Activated CD8-positive, alpha-beta memory T cell treated with anti-CD3 and anti-CD28 coated beads for 36 hours (primary cell): Measurements from ENCODE around the gene EP400. TPM values are rescaled to one million over a fixed set of nuclear protein-coding genes. Genes with fewer than 3 reads are reported as not detected.

ENCODE experiments used
- CTCF ChIA-PET: fragments of 350-600 bp; sonication (Branson Sonifier 250); formaldehyde crosslinking; loops from one replicate; lab custom pipeline; 2021; ENCODE audit warnings: antibody characterized with exemption; lab: Charles Lee
- POLR2A ChIA-PET: fragments of 350-600 bp; sonication (Branson Sonifier 250); formaldehyde crosslinking; loops from one replicate; lab custom pipeline; 2021; ENCODE audit warnings: antibody characterized with exemption; lab: Charles Lee
- total RNA-seq, 2 experiments: library from RNA; stranded (reverse); gene quantifications; one replicate each; pipeline ENCODE4 v1.2.3, GENCODE V29; 2021

The EP400 gene, protein sequence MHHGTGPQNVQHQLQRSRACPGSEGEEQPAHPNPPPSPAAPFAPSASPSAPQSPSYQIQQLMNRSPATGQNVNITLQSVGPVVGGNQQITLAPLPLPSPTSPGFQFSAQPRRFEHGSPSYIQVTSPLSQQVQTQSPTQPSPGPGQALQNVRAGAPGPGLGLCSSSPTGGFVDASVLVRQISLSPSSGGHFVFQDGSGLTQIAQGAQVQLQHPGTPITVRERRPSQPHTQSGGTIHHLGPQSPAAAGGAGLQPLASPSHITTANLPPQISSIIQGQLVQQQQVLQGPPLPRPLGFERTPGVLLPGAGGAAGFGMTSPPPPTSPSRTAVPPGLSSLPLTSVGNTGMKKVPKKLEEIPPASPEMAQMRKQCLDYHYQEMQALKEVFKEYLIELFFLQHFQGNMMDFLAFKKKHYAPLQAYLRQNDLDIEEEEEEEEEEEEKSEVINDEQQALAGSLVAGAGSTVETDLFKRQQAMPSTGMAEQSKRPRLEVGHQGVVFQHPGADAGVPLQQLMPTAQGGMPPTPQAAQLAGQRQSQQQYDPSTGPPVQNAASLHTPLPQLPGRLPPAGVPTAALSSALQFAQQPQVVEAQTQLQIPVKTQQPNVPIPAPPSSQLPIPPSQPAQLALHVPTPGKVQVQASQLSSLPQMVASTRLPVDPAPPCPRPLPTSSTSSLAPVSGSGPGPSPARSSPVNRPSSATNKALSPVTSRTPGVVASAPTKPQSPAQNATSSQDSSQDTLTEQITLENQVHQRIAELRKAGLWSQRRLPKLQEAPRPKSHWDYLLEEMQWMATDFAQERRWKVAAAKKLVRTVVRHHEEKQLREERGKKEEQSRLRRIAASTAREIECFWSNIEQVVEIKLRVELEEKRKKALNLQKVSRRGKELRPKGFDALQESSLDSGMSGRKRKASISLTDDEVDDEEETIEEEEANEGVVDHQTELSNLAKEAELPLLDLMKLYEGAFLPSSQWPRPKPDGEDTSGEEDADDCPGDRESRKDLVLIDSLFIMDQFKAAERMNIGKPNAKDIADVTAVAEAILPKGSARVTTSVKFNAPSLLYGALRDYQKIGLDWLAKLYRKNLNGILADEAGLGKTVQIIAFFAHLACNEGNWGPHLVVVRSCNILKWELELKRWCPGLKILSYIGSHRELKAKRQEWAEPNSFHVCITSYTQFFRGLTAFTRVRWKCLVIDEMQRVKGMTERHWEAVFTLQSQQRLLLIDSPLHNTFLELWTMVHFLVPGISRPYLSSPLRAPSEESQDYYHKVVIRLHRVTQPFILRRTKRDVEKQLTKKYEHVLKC (N-terminal part only)
- 10 to 100 TPM; 48.8 to 49.0 TPM for total RNA-seq

DNA sequence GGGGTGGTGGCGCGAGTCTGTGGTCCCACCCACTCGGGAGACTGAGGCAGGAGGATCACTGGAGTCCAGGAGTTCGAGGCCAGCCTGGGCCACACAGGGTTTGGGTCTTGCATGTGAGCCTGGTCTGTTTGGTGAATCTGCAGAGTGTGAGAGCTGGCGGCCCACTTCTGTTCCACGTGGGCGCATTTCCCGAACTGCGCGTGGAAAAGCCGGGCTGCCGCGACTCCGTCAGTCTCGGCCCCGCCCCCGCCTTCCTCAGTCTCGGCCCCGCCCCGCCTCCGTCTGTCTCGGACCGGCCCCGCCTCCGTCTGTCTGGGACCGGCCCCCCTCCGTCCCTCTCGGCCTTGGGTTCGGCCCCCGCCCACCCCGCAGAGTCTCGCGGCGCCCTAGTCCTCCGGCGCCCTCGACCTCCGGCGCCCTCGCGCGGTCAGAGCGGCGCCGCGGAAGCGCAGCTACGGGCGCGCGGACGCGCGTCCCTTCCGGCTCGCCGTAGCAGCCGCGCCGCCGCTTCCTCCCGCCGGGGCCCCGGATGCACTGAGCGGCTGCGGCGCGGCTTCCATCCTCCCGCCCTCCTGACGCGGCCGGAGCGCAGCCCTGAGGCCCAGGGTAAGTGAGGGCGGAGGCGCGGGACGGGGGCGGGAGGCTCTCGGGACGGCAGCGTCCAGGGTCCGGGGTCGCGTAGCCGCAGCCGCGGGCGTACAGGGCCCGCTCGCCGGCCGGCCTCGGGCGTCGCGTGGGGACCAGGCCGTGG is at the start of gene EP400:
TSS of gene EP400 (plus strand) at position 512 of the 751 bp plus-strand sequence. CDS start 10,678 bp downstream, outside the sequence.
- ChIA-PET CTCF (interaction anchor here (1.3 kb wide), 1 partner anchor 215 kb away, joined by 3 read pairs; no protein-coding TSS in a partner anchor), POLR2A (interaction anchor here (0.6 to 1.3 kb wide), 3 partner anchors 20 to 56 kb away, joined by 3 to 10 read pairs (median 9); partner anchors contain the start of gene PUS1)

DNA sequence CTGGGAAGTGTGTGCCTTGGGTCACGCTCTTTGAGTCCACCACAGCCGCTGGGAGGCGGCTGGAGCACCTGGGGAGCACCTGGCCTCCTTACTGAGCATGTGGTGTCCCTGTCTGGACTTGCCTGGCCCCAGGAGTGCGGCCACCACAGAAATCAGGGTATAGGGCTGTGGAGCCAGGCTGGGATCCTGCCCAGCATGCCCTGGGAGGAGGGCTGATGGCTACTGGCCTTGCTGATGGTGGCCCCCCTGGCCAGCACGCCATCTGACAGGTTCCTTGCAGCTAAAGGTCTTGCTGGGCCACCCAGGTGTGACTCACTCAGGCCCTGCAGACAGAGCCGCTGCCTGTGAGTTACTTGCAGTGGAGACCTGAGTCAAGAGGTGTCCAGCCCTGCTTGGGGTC is 49.3 kb upstream of the EP400 start:
- POLR2A ChIA-PET: no interaction called here
- CTCF ChIA-PET: no interaction called here

DNA sequence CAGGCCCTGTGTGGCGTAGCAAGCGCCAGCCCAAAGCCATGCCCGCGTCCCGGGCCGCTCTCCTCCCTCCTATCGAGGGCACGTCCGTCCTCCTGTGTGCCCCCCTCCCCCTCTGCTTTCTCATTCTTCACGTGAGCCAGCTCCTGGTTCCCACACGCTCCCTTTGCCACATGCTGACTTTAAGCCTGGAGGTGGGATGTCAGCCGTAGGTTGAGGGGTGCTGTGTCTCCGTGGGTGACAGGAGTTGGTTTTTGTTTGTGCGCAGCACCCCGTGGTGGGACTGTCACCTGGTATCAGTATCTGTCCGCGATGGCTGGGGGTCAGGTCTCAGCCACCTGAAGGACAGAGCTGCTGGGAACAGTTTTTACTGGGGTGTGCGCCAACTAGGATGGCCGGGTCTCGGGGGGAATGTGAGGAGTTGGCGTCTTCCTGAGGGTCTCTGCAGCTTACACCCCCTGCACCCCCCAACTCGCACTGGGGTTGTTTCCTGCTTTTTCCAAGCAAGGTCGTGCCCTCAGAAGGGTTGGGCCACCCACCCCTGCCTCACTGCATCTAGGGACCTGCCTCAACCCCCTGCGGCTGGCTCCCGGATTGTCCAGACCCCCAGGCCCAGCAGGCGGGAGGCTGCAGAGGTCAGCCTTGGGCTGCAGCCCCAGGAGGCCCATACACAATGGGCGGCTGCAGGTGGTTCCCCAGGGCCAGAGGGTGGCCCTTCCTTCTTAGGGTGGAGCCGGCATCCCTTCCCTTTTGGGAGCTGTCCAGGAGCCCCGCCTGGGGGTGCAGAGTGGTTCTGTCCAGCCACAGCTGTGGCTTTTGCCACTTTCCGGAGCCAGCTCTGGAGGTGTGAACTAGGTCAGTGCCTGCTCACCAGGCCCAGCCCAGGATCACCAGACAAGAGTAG is 48.1 kb upstream of the EP400 start:
- POLR2A ChIA-PET: no interaction called here

DNA sequence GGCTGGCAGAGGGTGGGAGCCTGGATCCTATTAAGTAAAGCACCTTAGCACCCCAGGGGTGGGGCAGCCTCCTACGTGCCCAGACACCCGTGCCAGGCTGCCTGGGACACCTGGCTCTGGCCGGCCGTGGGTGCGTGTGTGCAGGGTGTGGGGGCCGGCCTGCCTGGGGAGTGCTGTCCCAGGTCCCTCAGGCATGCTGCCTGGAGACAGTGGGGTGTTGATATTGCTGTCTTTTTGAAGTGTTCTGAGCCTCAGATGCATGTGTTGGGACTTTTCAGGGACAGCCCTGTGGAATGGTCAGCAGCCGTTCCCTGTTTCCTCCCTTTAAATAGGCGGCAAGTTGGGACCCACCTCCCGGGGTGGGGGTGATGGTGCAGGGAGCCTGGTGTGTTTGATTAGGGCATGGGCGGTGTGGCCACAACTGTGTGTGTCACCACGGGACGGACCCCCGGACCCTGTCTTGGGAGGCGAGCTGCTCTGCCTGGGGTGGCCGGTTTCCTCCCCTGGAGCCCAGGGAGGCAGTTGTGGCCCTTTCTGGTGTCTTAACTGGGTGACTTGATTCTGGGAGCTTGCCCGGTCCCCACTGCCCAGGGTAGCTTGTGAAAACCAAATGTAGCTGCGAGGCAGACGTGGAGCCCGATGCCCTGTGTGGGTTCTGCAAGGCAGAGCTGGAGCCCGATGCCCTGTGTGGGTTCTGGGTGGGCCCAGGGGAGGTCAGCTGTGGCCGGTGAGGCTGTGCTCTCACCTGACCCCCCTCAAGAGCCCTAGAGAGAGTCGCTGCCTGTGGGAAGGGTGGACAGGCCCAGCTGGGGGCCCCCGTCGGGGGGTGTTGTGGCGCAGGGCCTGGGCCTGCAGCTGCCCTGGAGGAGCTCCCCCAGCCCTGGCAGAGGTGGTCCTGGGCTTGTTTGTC is 47.2 kb upstream of the EP400 start:
- POLR2A ChIA-PET: interaction anchor here (0.5 kb wide), 1 partner anchor 1025 kb away, joined by 4 read pairs; no protein-coding TSS in a partner anchor
- CTCF ChIA-PET: no interaction called here

More for the DNA sequence above, 48.1 kb upstream of the EP400 start:
- CTCF ChIA-PET: no interaction called here

DNA sequence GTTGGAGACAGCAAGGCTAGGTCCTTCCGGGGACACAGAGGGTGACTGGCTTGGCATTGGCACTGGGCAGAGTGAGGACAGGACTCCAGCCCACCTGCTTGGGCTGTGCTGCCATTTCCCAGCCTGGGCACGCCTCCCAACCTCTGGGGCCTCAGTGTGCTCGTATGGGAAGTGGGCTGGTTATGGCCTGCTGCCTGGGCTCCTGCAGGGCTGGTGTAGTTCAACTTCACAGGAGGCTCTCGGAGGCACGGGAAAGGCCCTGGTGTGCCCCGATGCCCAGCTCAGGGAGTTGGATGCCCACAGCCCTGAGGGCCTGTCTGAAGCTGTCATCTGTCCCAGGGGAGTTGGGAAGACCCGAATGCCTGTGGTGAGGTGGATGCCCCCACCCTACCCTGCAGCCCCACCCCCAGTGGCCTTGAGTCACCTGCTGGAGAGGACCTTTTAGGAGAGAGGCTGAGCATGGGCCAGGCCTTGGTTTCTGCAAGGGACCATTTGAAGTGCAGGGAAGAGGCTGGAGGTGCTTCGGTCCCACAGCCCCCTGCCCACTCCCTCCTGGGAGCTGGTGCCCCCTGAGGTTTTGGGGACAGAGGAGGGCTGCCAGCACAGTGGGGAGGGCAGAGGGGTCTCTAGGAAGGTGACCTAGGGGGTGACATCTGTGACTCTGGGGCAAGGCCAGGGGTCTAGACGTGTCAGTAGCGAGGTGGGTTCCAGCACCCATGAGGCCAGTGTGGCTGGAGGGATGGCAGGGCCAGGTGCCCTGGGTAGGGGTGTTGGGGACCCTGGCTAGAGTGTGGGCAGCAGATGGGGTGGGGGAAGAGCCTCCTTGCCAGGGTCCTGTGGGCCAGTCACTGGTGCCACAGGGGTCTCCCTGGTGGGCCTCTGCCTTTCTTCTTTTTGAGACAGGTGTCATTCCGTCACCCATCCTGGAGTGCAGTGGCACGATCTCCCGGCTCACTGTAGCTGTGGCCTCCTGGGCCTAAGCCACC is 46.2 kb upstream of the EP400 start:
- CTCF ChIA-PET: no interaction called here
- POLR2A ChIA-PET: interaction anchor here (0.5 kb wide), 1 partner anchor 1026 kb away, joined by 4 read pairs; no protein-coding TSS in a partner anchor

DNA sequence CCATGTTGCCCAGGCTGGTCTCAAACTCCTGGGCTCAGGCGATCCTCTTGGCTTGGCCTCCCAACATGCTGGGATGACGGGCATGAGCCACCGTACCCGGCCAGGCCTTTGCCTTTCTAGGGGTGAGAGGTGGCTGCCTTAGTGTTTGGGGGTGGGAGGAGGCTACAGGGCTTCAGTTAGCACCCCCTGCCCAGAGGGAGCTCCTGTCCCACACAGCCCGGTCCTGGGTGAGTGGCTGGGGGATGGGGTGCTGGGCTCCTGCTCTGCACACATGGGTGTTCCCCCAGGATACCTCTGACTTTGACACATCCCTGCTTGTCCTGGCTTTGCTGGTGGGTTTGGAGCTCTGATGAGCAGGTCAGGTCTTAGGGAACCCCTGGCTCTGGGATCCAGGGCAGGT is 45.4 kb upstream of the EP400 start:
- ChIA-PET POLR2A (no interaction called here), CTCF (no interaction called here)

DNA sequence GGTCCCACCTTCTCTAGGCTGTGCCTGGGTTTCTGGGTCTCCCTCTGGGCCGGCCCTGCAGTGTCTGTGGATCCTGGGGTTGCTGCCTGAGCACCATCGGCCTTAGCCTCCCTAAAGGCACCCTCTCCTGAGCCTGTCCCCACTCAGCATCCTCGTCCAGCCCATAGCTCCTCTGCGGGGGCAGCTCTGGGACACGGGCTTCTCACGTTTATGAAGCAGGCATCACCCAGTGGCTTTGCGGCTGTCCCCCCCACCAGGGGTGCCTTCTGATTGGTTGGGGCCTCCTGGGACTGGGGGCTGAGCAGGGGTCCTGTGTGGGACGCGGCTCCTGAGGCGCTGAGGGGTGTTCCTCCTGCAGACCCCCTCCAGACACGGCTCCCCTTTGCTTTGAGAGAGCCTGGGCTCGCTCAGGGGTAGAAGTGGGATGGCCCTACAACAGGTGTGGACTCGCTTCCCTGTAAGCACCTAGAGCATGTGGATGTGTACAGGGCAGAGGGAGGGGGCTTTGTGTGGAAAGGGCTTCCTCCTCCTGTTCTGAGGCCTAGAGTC is 44.6 kb upstream of the EP400 start:
- CTCF ChIA-PET: no interaction called here
- POLR2A ChIA-PET: no interaction called here

DNA sequence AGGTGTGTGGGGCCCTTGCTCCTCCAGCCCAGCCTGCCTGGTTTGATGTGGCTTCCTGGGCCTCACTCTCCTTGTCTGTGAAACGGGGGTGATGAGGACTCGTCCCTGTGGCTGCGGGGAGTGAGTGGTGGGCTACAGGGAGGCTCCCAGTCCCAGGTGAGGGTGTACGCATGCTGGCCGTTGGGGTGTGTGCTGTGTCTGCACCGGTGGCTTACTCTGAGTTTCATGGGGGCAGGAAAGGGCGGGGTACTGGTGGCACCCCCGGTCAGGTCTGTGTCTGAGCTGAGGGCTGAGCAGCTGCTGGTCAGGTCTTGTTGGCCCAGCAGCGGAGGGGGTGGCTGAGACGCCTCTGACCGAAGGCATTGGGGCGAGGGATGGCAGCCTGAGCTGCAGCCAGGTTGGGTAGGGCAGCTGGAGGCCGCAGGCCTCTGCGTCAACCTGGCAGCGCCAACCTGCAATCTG is 44.1 kb upstream of the EP400 start:
- POLR2A ChIA-PET: no interaction called here
- CTCF ChIA-PET: no interaction called here

DNA sequence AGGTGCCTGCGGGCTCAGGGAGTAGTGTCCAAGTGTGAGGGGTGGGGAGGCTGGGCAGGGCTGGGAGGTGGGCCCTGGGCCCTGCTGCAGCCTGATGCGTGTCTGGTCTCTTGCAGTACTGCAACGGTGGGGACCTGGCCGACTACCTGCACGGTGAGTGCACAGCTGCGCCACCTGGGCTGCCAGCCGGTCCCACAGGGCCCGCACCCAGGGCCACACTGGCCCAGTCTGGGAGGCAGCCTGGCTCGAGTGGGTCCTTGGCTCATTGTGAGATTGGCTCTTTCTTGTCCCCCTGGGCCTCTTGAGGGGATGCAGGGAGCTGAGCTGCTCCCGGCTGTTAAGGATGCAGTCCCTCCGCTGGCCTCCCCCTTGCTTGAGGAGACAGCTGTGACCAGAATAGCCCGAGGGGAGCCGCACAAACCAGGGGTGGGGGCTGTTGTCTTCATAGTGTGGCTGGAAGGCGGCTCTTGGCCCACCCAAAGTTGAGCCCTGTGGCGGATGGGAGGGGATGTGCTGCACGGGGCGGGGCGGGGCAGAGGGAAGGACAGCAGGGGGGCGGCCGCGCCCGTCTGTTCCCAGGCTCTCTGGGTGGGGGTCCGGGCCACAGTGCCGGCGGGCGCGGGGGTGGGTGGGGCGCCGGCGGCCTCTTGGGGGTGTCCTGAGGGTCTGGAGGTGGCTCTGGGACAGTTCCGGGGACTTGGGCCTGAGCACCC is 42.2 kb upstream of the EP400 start:
- ChIA-PET POLR2A (no interaction called here), CTCF (no interaction called here)

DNA sequence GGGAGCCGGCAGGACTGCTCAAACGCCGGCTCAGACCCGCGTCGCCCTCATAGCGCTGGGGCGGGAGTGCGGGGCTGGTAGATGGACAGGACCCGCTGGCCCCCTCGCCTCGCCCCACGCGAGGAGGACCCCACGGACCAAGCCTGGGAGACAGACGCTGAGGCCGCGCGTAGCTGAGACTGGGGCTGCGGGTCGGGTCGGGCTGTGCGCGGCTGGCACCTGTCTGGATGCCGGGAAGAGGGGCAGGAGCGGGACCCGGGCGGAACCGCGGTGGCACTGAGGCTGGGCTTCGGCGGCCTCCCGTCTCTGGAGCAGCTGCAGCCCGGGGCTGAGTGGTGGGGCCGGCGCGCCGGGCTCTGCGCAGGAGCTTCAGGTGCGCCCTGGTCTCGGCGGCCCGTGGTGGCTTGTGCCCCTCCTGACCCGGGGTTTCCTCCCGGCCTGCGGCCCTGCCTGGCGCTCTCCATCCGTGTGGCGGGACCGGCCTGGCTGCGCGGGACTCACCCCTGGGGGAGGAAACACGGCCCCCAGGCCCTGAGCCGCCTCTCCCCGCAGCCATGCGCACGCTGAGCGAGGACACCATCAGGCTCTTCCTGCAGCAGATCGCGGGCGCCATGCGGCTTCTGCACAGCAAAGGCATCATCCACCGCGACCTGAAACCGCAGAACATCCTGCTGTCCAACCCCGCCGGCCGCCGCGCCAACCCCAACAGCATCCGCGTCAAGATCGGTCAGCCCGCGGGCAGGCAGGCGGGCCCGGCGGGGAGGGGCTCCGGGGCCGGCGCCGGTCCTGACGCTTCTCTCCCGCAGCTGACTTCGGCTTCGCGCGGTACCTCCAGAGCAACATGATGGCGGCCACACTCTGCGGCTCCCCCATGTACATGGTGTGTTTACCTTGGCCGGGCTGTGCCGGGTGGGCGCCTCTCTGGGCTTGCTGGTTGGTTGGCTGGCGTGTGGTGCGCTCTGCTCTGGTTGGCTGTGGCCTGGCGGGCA is 41.4 kb upstream of the EP400 start:
- POLR2A ChIA-PET: no interaction called here
- CTCF ChIA-PET: no interaction called here

DNA sequence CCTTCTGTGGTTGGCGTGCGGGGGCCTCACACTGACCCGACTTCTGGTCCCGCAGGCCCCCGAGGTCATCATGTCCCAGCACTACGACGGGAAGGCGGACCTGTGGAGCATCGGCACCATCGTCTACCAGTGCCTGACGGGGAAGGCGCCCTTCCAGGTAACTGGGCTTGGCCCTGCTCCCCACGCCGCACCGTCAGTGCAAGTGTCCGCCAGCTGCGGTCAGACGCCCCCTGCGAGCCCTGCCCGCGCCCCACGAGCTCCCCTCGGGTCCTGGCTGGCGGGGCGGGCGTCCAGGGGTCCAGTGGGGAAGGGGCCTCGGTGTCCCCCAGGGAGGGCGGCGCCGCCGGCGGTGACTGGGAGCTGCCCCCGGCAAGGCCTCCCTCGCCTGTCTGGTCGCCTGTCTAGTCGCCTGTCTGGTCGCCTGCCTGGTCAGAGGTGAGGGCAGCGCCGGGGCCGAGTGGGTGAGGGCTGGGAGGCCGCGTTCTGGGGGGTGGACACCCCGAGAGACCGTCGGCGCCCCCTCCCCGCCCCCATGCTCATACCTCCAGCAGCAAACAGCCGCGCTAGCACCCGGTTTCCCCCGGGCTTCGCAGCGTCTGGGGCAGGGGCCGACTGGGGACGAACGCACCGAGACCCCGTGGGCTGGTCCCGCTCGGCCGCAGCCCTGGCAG is 40.5 kb upstream of the EP400 start:
- POLR2A ChIA-PET: no interaction called here
- CTCF ChIA-PET: no interaction called here

DNA sequence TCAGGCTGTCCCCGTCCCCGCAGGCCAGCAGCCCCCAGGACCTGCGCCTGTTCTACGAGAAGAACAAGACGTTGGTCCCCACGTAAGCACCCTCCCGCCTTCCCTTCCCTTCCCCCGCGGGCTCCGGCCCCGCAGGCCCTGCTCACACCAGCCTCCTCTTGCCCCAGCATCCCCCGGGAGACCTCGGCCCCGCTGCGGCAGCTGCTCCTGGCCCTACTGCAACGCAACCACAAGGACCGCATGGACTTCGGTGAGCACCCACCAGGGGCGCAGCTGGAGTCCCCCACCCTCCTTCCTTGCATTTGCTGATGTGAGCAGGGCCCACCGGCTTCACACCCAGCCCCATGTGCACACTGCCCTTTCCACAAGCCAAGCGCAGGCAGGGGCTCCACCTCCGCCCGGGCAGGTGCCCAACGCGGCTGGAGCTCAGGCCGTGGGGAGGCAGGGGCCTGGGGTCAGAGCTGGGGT is 40.0 kb upstream of the EP400 start:
- ChIA-PET POLR2A (no interaction called here), CTCF (no interaction called here)
